Stimulated activated CD8-positive, alpha-beta memory T cell treated with anti-CD3 and anti-CD28 coated beads, Interleukin-2, amount 100 ng/mL, for 48 hours (primary cell): ENCODE results near the gene SERTAD2.
A peak's percentile ranks its signal among the peaks of the same experiment; 100 is the strongest.

Experiments used
- DNase-seq, 2 donors: peaks; one replicate each; pipeline ENCODE4 v3.0.0-alpha.2; 2020; ENCODE audit warnings: low read depth in 2 of 2

The SERTAD2 gene

GRCh38 chr2:64627860-64628841, 25.6 kb downstream of the SERTAD2 start:
- DNase-seq, result no peak

DNA sequence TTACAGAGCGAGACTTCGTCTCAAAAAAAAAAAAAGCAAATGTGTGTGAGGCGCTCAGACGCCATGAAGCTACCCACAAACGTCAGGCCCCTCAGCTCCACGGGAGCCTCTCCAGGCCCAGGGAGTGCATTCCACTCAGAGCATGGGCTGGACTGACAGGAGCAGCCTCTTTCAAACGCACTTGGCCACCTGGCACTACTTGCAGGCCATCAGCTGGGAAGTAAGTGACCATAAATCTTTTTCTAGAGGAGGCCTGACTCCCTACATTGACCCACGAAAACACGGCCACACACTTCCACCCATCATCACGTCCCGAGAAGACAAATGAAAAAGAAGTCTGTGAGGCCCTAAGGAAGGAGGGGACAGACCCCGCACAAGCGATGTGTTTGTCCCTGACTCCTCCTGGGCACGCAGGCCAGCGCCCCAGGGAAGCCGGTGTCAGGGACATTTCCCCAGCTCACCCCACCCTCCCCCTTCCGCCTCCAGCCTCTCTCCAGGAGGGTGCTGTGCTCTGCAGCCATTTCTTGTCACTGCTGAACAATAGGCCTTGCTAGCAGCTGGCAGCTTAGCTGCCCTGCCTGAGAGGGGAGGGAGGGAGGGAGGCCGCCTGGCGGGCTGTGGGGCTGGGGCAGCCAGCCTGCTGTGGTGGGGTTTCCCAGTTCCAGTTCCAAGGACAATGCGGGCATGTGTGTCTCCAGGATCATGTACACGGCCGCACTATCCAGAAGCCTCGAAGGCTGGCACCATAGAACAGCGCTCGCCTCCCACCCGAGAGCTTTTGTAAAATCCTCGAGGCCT, 26.6 kb downstream of the SERTAD2 start:
- DNase-seq, result no peak

- DNase-seq, result no peak
Measured at GRCh38 chr2:64626146-64626809, 27.4 kb downstream of the SERTAD2 start.

DNA sequence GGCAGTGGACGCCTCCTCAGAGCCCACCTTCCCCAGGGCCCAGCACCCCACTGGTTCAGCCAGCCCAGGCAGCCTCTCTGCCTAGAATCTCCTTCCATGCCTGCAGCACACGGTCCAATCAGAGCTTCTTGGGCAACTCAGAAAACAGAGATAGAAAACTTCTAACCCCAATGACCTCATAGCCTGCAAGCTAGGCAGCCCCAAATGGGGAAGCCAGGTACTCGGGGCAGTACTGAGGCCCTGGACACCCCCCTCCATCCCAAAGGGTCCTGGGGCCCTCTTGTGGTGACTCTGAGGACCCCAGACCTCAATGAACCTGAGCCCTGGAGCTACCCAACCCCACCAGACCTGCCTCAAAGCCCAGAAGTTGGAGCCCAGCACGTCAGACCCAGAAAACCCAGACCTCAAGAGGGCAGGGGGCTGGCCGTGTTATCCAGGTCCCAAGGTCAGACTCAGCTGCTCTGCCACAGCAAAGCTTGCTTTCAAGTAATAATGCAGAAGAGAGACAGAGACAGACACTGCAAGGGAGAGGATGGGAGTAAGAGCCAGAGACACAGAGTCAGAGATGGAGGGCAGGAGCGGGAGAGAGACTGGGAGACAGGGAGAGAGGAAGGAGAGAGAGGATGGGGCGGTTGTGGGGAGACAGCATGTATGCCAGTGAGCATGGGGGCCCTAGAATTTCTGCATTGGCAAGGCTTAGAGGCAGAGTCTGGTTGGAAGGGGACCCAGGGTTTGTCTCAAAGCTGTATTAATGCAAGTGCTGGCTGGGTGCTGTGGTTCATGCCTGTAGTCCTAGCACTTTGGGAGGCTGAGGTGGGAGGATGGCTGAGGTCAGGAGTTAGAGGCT, 28.2 kb downstream of the SERTAD2 start:
- DNase-seq, result no peak

GRCh38 chr2:64624862-64625261, 28.9 kb downstream of the SERTAD2 start:
- no peak for DNase-seq

GRCh38 chr2:64624108-64624610, 29.6 kb downstream of the SERTAD2 start:
- no peak for DNase-seq

- DNase-seq, result no peak
Measured at GRCh38 chr2:64623242-64623850, 30.4 kb downstream of the SERTAD2 start.

- DNase-seq, result no peak
Measured at GRCh38 chr2:64622443-64623241, 31.1 kb downstream of the SERTAD2 start.

- no peak for DNase-seq
Measured at GRCh38 chr2:64620661-64621060, 33.1 kb downstream of the SERTAD2 start.

GRCh38 chr2:64617631-64618151, 36.0 kb downstream of the SERTAD2 start:
- no peak for DNase-seq

GRCh38 chr2:64615844-64616536, 37.7 kb downstream of the SERTAD2 start:
- DNase-seq, result no peak

DNA sequence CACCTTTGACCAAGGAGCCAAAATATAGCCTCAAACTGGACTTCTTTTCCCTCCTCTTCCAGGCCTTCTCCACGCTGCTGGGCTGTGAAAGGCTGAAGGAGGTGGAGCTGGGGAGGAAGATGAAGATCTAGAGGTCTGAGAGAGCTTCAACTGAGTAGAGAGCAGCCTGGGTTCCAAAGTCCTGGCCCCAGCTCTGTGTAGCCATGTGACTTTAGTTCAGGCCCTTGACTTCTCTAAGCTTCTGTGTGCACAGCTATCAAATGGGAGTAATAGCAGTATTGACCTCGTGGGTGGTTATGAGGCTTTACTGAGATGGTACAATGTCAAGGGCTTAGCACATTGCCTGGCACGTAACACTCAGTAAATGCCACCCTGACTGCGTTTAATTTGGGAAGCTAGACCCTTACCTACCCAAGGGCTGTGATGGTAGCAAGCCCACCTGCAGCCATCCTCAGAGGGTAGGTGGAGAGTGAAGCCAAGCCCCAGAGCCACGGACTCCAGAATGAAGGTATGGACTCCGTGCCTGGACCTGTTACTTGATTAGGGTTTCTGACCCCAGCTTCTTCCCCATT, 38.4 kb downstream of the SERTAD2 start:
- DNase-seq, result no peak

GRCh38 chr2:64613276-64613675, 40.4 kb downstream of the SERTAD2 start:
- DNase-seq, result no peak

DNA sequence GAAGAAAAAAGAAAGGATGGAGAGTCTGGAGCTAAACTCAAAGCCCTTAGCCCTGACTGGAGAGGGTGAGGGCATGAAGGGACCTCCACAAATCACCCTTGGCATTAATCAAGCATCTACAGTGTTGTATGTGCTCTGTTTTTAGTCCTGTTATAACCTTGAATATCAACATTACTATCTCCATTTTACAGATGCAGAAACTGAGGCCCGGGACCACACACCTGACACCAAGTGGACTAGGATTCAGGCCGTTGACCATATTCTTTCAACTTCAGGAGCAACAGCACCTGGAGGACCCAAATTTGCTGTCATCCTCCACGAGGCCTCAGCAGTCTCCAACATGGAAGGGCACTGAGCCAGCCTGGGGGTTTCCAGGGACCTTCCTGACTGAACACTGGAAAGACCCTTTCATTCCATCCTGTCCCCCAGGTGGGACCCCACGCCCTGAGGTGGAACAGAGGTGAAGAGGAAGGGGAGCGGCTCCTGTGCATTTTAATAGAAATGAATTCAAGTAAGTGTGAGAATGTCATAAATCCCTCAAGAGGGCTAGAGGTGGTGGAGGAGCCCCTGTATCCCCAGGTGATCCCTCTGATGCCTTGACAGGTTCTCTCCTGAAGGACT, 41.0 kb downstream of the SERTAD2 start:
- DNase-seq, result no peak

GRCh38 chr2:64610316-64610855, 43.3 kb downstream of the SERTAD2 start:
- no peak for DNase-seq

DNA sequence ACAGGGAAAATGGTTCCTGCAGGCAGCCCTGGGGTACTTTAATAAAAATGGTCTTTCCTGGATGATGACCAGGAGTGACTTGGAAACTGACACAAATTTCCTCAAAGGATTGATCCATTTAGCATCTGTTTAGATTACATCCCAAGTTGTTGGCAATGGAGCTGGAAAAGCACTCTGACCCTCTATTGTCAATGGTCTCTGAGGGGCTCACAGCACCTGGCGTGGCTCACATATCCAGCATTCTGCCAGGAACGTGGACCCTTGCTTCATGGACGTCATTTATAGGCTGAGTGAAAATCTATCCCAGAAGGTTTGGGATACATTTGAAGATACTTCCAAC, 43.8 kb downstream of the SERTAD2 start:
- DNase-seq, result no peak

DNA sequence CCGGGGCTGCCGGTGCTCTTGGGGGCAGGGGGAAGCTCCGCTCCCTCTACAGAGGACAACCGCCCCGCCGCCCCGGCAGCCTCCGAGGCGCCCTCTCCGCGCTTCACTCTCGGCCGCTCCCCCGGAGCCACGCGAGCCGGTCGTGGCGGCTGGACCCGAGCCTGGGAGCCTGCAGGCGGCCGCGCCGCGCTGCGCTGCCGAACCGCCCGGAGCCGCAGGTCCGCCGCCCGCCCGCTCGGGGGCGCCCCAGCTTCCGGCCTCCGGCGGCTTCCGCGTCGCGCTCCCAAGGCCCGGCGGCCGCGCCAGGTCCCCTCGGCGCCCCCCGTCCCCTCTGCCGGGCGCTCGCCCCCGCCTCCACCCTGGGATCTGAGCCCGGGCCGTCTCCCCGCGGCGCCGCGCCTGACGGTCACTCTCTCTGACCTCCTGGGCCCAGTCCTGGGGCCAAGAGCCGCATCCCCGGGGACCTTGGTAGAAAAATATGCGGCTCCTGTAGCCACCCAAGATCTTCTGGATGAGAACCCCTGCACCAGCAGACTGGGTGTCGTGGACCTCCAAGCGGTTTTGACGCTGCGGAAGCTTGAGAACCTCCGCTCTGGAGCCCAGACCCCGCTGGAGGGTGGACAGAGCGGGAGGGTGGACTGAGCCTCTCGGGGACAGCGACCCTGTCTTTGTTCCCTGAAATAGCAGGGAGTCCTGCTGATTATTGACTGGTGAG, 44.3 kb downstream of the SERTAD2 start:
- peak; percentile 39 to 61 for DNase-seq
